NCI-H2029 (cell line): ENCODE measurements around the gene RALB.
"Not testable (repeated sequence)": the region's sequence is repeated elsewhere in the genome, so short reads cannot be mapped to it uniquely, and the experiment has no call there.

Experiments
- DNase-seq: peaks from one replicate; lab custom pipeline; 2025; lab: John Stamatoyannopoulos, UW

RALB gene

GRCh38 chr2:120298173-120298835, 45.7 kb downstream of the RALB start:
- no peak for DNase-seq

DNA sequence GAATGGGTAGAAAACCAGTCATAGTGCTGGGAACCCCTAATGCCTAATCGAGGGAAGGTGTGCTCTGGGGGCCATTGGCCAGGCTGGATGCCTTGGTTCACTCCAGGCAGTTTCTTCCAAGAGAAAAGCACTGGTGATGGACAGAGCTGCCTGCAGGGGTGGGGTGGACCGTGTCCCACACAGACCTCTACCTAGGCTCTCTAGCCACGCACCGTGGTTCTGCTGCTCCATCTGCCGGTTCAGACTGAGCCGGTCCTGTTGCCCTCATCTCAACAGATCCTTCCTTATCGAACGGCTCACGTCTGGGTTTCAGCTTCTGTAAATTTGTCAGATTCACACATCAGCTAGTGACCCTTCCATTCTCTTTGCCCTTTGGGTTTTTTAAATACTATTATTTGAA, 46.4 kb downstream of the RALB start:
- DNase-seq: no peak

GRCh38 chr2:120299561-120299960, 46.9 kb downstream of the RALB start:
- no peak for DNase-seq

DNA sequence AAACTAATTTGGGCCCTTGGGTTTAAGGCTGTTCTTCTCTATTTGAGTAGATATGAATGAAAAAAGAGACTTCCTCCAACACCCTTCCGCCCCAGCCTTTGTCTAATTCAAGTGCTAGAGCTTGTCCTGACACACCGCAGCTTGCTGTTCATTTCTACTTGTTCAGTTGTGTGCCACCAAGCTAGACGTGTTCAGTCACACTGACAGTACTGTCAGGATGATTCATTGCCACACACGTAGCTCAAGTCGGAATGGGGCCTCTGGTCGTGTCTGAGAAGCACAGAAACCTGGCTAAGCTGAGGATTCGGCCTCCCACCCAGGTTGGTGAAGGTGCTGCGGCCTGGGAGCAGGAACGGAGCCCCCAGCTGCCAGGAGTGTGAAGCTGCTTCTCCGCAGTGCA, 47.7 kb downstream of the RALB start:
- no peak for DNase-seq

- DNase-seq: no peak
These were observed 48.6 kb downstream of the RALB start for GRCh38 chr2:120301284-120301683.

DNA sequence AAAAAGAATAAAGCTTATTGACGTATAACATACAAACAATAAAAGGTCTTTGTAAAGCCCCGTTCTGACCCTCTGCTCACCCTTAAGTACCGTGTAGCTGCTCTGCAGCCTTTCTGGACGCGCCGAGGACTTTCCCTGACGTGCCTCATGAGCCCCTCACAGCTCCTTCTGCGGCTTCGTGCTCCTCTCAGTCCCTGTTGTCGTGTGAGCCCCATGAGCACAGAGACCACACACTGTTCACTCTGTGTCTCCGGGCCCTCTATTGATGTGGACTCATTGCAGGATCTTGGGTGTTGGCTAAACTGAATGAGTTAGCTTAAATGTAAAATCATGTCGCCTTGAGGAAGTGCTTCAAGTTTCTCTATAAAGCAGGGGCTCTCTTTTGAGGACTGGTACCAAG, 49.6 kb downstream of the RALB start:
- DNase-seq: no peak

GRCh38 chr2:120303177-120303576, 50.5 kb downstream of the RALB start:
- DNase-seq: no peak

DNA sequence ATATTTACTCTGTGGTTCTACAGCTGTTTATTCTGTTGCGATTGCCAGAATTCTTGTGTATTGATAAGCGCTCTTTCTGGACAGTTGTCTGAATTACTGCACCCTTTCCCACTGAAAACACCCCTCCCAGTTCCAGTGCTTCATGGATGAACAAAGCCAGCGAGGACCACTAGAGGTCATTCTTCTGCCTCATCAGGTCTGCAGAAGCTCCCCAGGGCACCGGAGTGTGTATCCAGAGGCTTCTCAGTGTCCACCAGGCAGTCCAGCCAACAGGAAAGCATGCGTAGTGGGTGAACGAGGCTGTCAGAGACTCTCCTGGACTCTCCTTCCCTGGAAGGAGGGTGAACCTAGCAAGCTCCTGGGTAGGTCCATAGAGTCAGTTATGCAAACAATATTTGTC, 52.6 kb downstream of the RALB start:
- no peak for DNase-seq

GRCh38 chr2:120305937-120306490, 53.4 kb downstream of the RALB start:
- no peak for DNase-seq

GRCh38 chr2:120307482-120307881, 54.8 kb downstream of the RALB start:
- DNase-seq: no peak

DNA sequence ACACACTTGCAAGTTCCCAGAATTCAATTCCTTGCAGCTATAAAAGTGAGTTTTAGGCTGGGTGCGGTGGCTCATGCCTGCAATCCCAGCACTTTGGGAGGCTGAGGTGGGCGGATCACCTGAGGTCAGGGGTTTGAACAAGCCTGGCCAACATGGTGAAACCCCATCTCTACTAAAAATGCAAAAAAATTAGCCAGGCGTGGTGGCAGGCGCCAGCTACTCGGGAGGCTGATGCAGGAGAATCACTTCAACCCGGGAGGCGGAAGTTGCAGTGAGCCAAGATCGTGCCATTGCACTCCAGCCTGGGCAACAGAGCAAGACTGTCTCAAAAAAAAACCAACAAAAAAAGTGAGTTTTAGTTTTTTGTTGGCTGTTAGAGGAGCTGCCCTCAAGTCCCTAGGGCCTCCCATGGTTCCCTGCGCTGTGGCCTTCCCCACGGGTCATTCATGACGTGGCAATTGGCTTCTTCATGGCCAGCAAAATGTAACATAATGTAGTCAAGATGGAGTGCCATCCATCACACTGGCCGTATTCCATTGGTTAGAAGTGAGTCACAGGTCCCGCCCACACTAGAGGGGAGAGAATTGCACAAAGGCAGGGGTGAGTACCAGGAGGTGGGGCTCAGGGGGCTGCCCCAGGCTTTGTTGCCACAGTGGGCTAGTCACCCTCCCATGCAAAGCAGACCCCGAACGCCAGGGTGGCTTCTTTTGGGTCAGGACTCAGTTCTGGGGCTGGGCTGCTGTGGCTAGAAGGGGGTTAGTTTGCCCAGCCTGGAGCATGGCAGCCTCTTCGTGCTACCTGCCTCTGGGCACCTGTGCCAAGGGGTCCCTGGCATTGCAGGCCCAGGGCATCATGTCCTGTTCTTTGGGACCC, 55.6 kb downstream of the RALB start:
- no peak for DNase-seq

GRCh38 chr2:120310136-120310535, 57.5 kb downstream of the RALB start:
- no peak for DNase-seq

- DNase-seq: not testable (repeated sequence)
These were observed 58.2 kb downstream of the RALB start for GRCh38 chr2:120310841-120311240.

- no peak for DNase-seq
These were observed 59.4 kb downstream of the RALB start for GRCh38 chr2:120312076-120312475.

DNA sequence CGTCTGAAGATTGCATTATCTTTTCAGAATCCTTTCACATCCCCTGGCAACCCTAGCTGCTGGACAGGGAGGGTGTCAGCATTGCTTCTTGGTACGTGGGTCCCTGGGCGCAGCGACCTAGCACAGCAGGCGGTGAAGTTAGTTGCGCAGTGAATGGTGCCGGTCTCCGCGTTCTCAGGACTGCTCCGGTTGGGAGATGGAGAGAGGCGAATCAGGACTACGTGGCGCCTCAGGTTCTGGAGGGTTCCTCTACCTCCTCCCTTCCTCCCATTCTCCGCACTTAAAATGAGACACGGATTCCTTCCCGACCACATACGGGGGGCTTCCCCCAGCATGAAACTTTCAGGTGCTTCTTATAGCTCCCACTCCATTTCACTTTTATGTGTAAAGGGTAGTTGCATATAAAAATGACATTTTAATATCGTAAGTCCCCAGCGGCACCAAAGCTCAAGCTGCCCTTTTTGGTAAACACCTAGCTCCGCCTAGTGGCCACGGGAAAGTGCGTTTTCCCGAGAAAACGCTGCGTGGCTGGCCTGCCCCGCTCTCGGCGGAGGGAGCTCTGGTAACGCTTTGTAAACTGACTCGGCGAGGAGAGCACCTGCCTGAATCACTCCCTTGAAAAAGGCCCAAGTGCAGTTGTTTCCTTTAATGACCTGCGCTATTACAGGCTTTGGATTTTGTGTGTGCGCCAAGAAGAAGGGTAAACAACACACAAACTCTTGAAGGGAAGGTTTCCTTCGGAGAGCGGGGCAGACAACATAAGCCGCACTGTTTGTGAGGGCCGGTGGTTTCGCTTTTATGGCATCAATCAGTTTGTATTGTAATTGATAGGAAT, 60.4 kb downstream of the RALB start:
- peak; percentile 72 for DNase-seq

- no peak for DNase-seq
These were observed 61.3 kb downstream of the RALB start for GRCh38 chr2:120313695-120314615.

- DNase-seq: no peak
These were observed 62.2 kb downstream of the RALB start for GRCh38 chr2:120314690-120315366.

- no peak for DNase-seq
These were observed 62.8 kb downstream of the RALB start for GRCh38 chr2:120315367-120316033.

- DNase-seq: no peak
These were observed 63.4 kb downstream of the RALB start for GRCh38 chr2:120316071-120316470.
